AG04449 (cell line): ENCODE results near the gene ASPHD1.

ENCODE experiments used
- CTCF ChIA-PET: fragments of 350-600 bp; formaldehyde crosslinking; extraction: SDS; loops from one replicate; lab custom pipeline; 2021; ENCODE audit warnings: antibody characterized with exemption; lab: Yijun Ruan, JAX
- POLR2A ChIA-PET: fragments of 400-600, 350-600 bp; formaldehyde crosslinking; extraction: SDS; loops from one replicate; lab custom pipeline; 2020; ENCODE audit warnings: antibody characterized with exemption, inconsistent platforms; lab: Yijun Ruan, JAX
- DNase-seq: peaks from one replicate; pipeline ENCODE4 v3.0.0-alpha.2; 2010; ENCODE audit warnings: low read depth, low spot score
- H3K4me3 ChIP-seq: 2 replicates; pipeline ENCODE4 v1.5.1; 2011; ENCODE audit warnings: low read depth, mild to moderate bottlenecking, control low read depth, low read length
- CTCF ChIP-seq: IDR thresholded peaks from one replicate; pipeline ENCODE4 v1.5.1; 2011; ENCODE audit warnings: mild to moderate bottlenecking, moderate library complexity, low read length, control low read depth, inconsistent platforms; ENCODE audit not compliant: insufficient read depth; ENCODE audit errors: missing control alignments

Gene ASPHD1

GRCh38 chr16:29943846-29944799 lies 43.8 kb downstream of the ASPHD1 start:
- DNase-seq = peak; percentile 95
- peak; percentile 41 for TF ChIP-seq CTCF
- ChIA-PET POLR2A (interaction anchor here (0.6 to 2.8 kb wide), 6 partner anchors 17 to 293 kb away, joined by 3 to 21 read pairs (median 6); partner anchors contain the start of genes ASPHD1, KCTD13, PAGR1 and TAOK2), CTCF (interaction anchor here (0.7 to 3.6 kb wide), 11 partner anchors 10 to 88 kb away, joined by 3 to 19 read pairs (median 8); partner anchors contain the start of genes KCTD13, TAOK2, TLCD3B and TMEM219)
- peak overlapping the region; percentile 24 for H3K4me3 ChIP-seq

GRCh38 chr16:29947897-29948296 lies 47.6 kb downstream of the ASPHD1 start:
- no peak for TF ChIP-seq CTCF
- ChIA-PET POLR2A (interaction anchor here (0.7 kb wide), 1 partner anchor 92 kb away, joined by 3 read pairs; no protein-coding TSS in a partner anchor), CTCF (interaction anchor here (1.0 kb wide), 1 partner anchor 163 kb away, joined by 4 read pairs; no protein-coding TSS in a partner anchor)

GRCh38 chr16:29950806-29951461 lies 50.6 kb downstream of the ASPHD1 start:
- no peak overlapping the region for H3K4me3 ChIP-seq
- CTCF ChIA-PET = interaction anchor here (0.9 to 2.1 kb wide), 2 partner anchors 10 to 12 kb away, joined by 5 to 10 read pairs; partner anchors contain the start of gene TMEM219
- POLR2A ChIA-PET = no interaction called here
- no peak for TF ChIP-seq CTCF
- DNase-seq = no peak

More at GRCh38 chr16:29947897-29948296, 47.6 kb downstream of the ASPHD1 start:
- no peak for DNase-seq
- no peak overlapping the region for H3K4me3 ChIP-seq

- H3K4me3 ChIP-seq = no peak overlapping the region
- no peak for DNase-seq
- TF ChIP-seq CTCF = no peak
- CTCF ChIA-PET = interaction anchor here (2.1 kb wide), 1 partner anchor 10 kb away, joined by 10 read pairs; the partner anchor contains the start of gene TMEM219
- POLR2A ChIA-PET = no interaction called here
Observed at GRCh38 chr16:29951625-29952365, 51.5 kb downstream of the ASPHD1 start.
